SK-N-SH (cell line): ENCODE measurements around the gene SFXN5. TPM values are rescaled to one million over a fixed set of nuclear protein-coding genes. Genes with fewer than 3 reads are reported as not detected.

Experiments
- CTCF ChIA-PET: fragments of 300-600, 350-600 bp; formaldehyde crosslinking; extraction: SDS; loops from one replicate; lab custom pipeline; 2021; lab: Yijun Ruan, JAX
- POLR2A ChIA-PET: fragments of 350-600 bp; sonication (Branson Sonifier 250); formaldehyde crosslinking; extraction: SDS; loops from one replicate; lab custom pipeline; 2020; ENCODE audit warnings: antibody characterized with exemption, inconsistent platforms; lab: Yijun Ruan, JAX
- DNase-seq: peaks from one replicate; pipeline ENCODE4 v3.0.0; 2012
- H2AFZ ChIP-seq: fragments of 200-600 bp; sonication (generic); 2 replicates; pipeline ENCODE4 v1.8.1; 2016; ENCODE audit warnings: antibody characterized with exemption, mild to moderate bottlenecking, low read depth
- H3F3A ChIP-seq: fragments of 200-600 bp; sonication (generic); replicated peaks from 2 replicates; pipeline ENCODE3; 2016; ENCODE audit warnings: antibody characterized with exemption, mild to moderate bottlenecking; ENCODE audit not compliant: insufficient read depth
- H3K27ac ChIP-seq, 2 experiments: fragments of 200-500 bp in 1 of 2; fragments of 200-600 bp in 1 of 2; sonication (Bioruptor generic) in 1 of 2; sonication (generic), shearing (Covaris generic) in 1 of 2; 2 replicates each; pipeline versions ENCODE4 v1.5.1 to v1.6.1; 2014 to 2016; ENCODE audit warnings: low read depth in 2 of 2, inconsistent platforms in 1 of 2, low read length in 1 of 2, mild to moderate bottlenecking in 1 of 2, mixed read lengths in 1 of 2
- H3K27me3 ChIP-seq: fragments of 200-600 bp; sonication (generic), shearing (Covaris generic); 2 replicates; pipeline ENCODE4 v1.6.1; 2016; ENCODE audit warnings: mixed run types; ENCODE audit not compliant: insufficient read depth
- H3K36me3 ChIP-seq, 2 experiments: fragments of 200-500 bp in 1 of 2; fragments of 200-600 bp in 1 of 2; sonication (Bioruptor generic) in 1 of 2; sonication (generic) in 1 of 2; replicated peaks in 1 of 2; 2 replicates each; pipeline versions ENCODE3 to v1.5.1; 2014 to 2016; ENCODE audit warnings: low read length in 1 of 2, mild to moderate bottlenecking in 1 of 2; ENCODE audit not compliant: insufficient read depth in 2 of 2, control insufficient read depth in 1 of 2
- H3K4me1 ChIP-seq, 2 experiments: fragments of 200-500 bp in 1 of 2; fragments of 200-600 bp in 1 of 2; sonication (Bioruptor generic) in 1 of 2; sonication (generic), shearing (Covaris generic) in 1 of 2; 2 replicates each; pipeline versions ENCODE4 v1.5.1 to v1.6.1; 2014 to 2016; ENCODE audit warnings: low read depth in 1 of 2, low read length in 1 of 2, mixed run types in 1 of 2; ENCODE audit not compliant: insufficient read depth in 2 of 2, control insufficient read depth in 1 of 2
- H3K4me2 ChIP-seq: fragments of 200-600 bp; sonication (generic), shearing (Covaris generic); 2 replicates; pipeline ENCODE4 v1.6.1; 2017; ENCODE audit warnings: mixed run types
- H3K4me3 ChIP-seq, 2 experiments: fragments of 200-500 bp in 1 of 2; fragments of 200-600 bp in 1 of 2; sonication (Bioruptor generic) in 1 of 2; sonication (generic), shearing (Covaris generic) in 1 of 2; 2 replicates each; pipeline versions ENCODE4 v1.5.1 to v1.8.1; 2014 to 2016; ENCODE audit warnings: low read depth in 2 of 2, inconsistent platforms in 1 of 2, low read length in 1 of 2, mild to moderate bottlenecking in 1 of 2, mixed read lengths in 1 of 2, moderate library complexity in 1 of 2
- H3K79me2 ChIP-seq: fragments of 200-600 bp; sonication (generic); 2 replicates; pipeline ENCODE4 v1.8.1; 2017; ENCODE audit warnings: mild to moderate bottlenecking; ENCODE audit not compliant: insufficient read depth
- H3K9ac ChIP-seq: fragments of 200-600 bp; sonication (generic); 2 replicates; pipeline ENCODE4 v1.6.1; 2017; ENCODE audit warnings: mixed run types
- H3K9me2 ChIP-seq: fragments of 200-600 bp; sonication (generic); 2 replicates; pipeline ENCODE4 v1.6.1; 2017; ENCODE audit warnings: mixed run types
- H3K9me3 ChIP-seq: fragments of 200-600 bp; sonication (generic); 2 replicates; pipeline ENCODE4 v1.6.1; 2017; ENCODE audit warnings: mixed run types, mild to moderate bottlenecking, moderate library complexity
- H4K20me1 ChIP-seq: fragments of 200-600 bp; sonication (generic); 2 replicates; pipeline ENCODE4 v1.6.1; 2017; ENCODE audit warnings: mild to moderate bottlenecking, mixed run types; ENCODE audit not compliant: insufficient read depth
- CHD2 ChIP-seq: fragments of 150-350 bp; IDR thresholded peaks from 2 replicates; pipeline ENCODE4 v1.6.1; 2018; ENCODE audit warnings: low read length; ENCODE audit not compliant: partially characterized antibody
- MAX ChIP-seq: IDR thresholded peaks from 2 replicates; pipeline ENCODE4 v1.4.0; 2012; ENCODE audit warnings: low read depth
- RCOR1 ChIP-seq: fragments of 150-350 bp; IDR thresholded peaks from 2 replicates; pipeline ENCODE4 v1.6.1; 2017; ENCODE audit warnings: antibody characterized with exemption, low read length
- REST ChIP-seq: IDR thresholded peaks from 2 replicates; pipeline ENCODE4 v1.6.1; 2012; ENCODE audit warnings: mild to moderate bottlenecking, low read depth, low read length, moderate library complexity
- SIN3A ChIP-seq: IDR thresholded peaks from 2 replicates; pipeline ENCODE4 v1.6.1; 2012; ENCODE audit warnings: low read depth, mild to moderate bottlenecking, low read length, moderate library complexity, borderline replicate concordance
- TAF1 ChIP-seq: IDR thresholded peaks from 2 replicates; pipeline ENCODE4 v1.6.1; 2012; ENCODE audit warnings: low read depth, mild to moderate bottlenecking, low read length, moderate library complexity, borderline replicate concordance
- WGBS: methylation state at CpG from one replicate; pipeline ENCODE4 v1.1.6; 2017; ENCODE audit warnings: low lambda C conversion rate; 5-methylcytosine and 5-hydroxymethylcytosine counted together
- polyA plus RNA-seq, 3 experiments: library from polyadenylated mRNA; depleted of rRNA; stranded (reverse); fragments of >200 nt; gene quantifications; 2 replicates each; pipeline ENCODE4 v1.2.3, GENCODE V29; 2012
- TF ChIP-seq, protein P1 (sequence below): fragments of 200-600 bp; sonication (generic); IDR thresholded peaks from 2 replicates; pipeline ENCODE4 v1.6.1; 2017; ENCODE audit warnings: antibody characterized with exemption, mild to moderate bottlenecking, moderate library complexity

Gene SFXN5
- polyA plus RNA-seq, 1 of the 3 experiments (the other 2 are of a cell fraction): 9.9 TPM

GRCh38 chr2:73116182-73116960 is 44.9 kb upstream of the SFXN5 start:
- Histone ChIP-seq H3K79me2 (peaks cover 12% of the 10 kb centered on the region; the same call in 1 of the 2 replicates), H3K4me1 (peaks cover 8 to 11% of the 10 kb centered on the region in 2 experiments; a peak in 3 of 4 replicates), H3K9me3 (no peaks in the 10 kb centered on the region), H3K27ac (no peak overlapping the region), H2AFZ (no peak overlapping the region), H3K4me2 (no peak overlapping the region), H3K9ac (no peak overlapping the region), H4K20me1 (peaks cover 7% of the 10 kb centered on the region), H3K4me3 (no peak overlapping the region), H3K9me2 (no peaks in the 10 kb centered on the region), H3K27me3 (no peaks in the 10 kb centered on the region), H3K36me3 (no peaks in the 10 kb centered on the region), H3F3A (peaks cover 28% of the 10 kb centered on the region)
- no peak for TF ChIP-seq MAX
- TF ChIP-seq TAF1: no peak
- no peak for TF ChIP-seq SIN3A
- TF ChIP-seq RCOR1: no peak
- TF ChIP-seq, protein P1, sequence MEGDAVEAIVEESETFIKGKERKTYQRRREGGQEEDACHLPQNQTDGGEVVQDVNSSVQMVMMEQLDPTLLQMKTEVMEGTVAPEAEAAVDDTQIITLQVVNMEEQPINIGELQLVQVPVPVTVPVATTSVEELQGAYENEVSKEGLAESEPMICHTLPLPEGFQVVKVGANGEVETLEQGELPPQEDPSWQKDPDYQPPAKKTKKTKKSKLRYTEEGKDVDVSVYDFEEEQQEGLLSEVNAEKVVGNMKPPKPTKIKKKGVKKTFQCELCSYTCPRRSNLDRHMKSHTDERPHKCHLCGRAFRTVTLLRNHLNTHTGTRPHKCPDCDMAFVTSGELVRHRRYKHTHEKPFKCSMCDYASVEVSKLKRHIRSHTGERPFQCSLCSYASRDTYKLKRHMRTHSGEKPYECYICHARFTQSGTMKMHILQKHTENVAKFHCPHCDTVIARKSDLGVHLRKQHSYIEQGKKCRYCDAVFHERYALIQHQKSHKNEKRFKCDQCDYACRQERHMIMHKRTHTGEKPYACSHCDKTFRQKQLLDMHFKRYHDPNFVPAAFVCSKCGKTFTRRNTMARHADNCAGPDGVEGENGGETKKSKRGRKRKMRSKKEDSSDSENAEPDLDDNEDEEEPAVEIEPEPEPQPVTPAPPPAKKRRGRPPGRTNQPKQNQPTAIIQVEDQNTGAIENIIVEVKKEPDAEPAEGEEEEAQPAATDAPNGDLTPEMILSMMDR: no peak
- TF ChIP-seq REST: no peak
- ChIA-PET POLR2A (no interaction called here), CTCF (interaction anchor here (0.6 to 4.3 kb wide), 4 partner anchors 13 to 58 kb away, joined by 3 to 14 read pairs (median 4); no protein-coding TSS in a partner anchor)
- 91% methylated on average over 8 of the region's 8 CpGs for WGBS
- no peak for DNase-seq

DNA sequence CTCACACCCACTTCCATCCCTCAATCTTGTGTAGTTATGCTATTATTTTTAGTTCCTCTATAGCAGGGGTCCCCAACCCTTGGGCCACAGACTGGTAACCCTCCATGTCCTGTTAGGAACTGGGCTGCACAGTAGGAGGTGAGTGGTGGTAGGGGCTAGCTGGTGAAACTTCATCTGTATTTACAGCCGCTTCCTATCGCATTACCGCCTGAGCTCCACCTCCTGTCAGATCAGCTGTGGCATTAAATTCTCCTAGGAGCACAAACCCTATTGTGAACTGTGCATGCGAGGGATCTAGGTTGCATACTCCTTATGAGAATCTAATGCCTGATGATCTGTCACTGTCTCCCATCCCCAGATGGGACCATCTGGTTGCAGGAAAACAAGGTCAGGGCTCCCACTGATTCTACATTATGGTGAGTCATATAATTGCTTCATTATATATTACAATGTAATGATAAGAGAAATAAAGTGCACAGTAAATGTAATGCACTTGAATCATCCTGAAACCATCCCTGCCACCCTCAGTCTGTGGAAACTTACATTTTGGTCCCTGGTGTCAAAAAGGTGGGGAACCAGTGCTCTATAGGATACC is 42.9 kb upstream of the SFXN5 start:
- H3K9me3 ChIP-seq: no peaks in the 10 kb centered on the region
- H4K20me1 ChIP-seq: peaks cover 27% of the 10 kb centered on the region
- peaks cover 32% of the 10 kb centered on the region for H3K79me2 ChIP-seq
- peak overlapping the region in 1 of 2 experiments; percentile 98; a peak in 2 of 4 replicates for H3K27ac ChIP-seq
- ChIA-PET CTCF (interaction anchor here (0.8 to 10.6 kb wide), 11 partner anchors 12 to 197 kb away, joined by 3 to 88 read pairs (median 3); partner anchors contain the start of gene EMX1), POLR2A (interaction anchor here (0.6 kb wide), 1 partner anchor 43 kb away, joined by 4 read pairs; the partner anchor contains the start of gene SFXN5)
- DNase-seq: no peak
- H3K4me2 ChIP-seq: no peak overlapping the region
- no peak for TF ChIP-seq CHD2
- H3K4me3 ChIP-seq: no peak overlapping the region
- 100% methylated on average over 4 of the region's 4 CpGs for WGBS
- H3F3A ChIP-seq: peaks cover 28% of the 10 kb centered on the region
- no peaks in the 10 kb centered on the region for H3K9me2 ChIP-seq
- no peaks in the 10 kb centered on the region for H3K27me3 ChIP-seq
- peaks cover 14 to 30% of the 10 kb centered on the region in 2 experiments for H3K4me1 ChIP-seq
- H3K9ac ChIP-seq: no peak overlapping the region
- no peaks in the 10 kb centered on the region for H3K36me3 ChIP-seq
- no peak overlapping the region for H2AFZ ChIP-seq
